ENCODE measurements around the gene SERTAD2.

Gene SERTAD2

GRCh38 chr2:64622443-64623241 lies 31.1 kb downstream of the SERTAD2 start:
- H3K4me3 ChIP-seq (ENCODE audit: insufficient read depth, low read depth, low read length), result no peak overlapping the region
- no peaks in the 10 kb centered on the region for H3K9me3 ChIP-seq (ENCODE audit: control insufficient read depth, low read length)
- no peaks in the 10 kb centered on the region for H3K27me3 ChIP-seq (ENCODE audit: control insufficient read depth, insufficient read depth, low read length, poor library complexity, severe bottlenecking)
- 75% methylated on average over 13 of the region's 13 CpGs for WGBS, 2 experiments
- H3K27ac ChIP-seq (ENCODE audit: insufficient read depth, low read depth, low read length, poor library complexity, severe bottlenecking), result no peak overlapping the region
- H3K36me3 ChIP-seq (ENCODE audit: control insufficient read depth, insufficient read depth, low read length), result no peaks in the 10 kb centered on the region
- H3K4me1 ChIP-seq (ENCODE audit: control insufficient read depth, insufficient read depth, low read length), result peaks cover 26% of the 10 kb centered on the region

DNA sequence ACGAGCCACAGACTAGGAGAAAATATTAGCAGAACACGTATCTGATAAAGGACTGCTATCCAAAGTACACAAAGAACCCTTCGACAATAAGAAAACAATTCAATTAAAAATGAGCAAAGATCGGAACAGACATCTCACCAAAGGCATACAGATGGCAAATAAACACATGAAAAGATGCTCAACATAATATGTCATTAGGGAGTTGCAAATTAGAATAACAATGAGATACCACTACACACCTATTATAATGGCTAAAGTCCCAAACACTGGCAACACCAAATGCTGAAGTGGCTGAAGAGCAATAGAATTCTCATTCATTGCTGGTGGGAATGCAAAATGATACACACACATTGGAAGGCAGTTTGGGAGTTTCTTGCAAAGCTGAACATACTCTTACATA lies 33.1 kb downstream of the SERTAD2 start:
- Histone ChIP-seq H3K9me3 (ENCODE audit: control insufficient read depth, low read length) (no peaks in the 10 kb centered on the region), H3K4me1 (ENCODE audit: control insufficient read depth, insufficient read depth, low read length) (peaks cover 27% of the 10 kb centered on the region), H3K36me3 (ENCODE audit: control insufficient read depth, insufficient read depth, low read length) (no peaks in the 10 kb centered on the region), H3K27me3 (ENCODE audit: control insufficient read depth, insufficient read depth, low read length, poor library complexity, severe bottlenecking) (no peaks in the 10 kb centered on the region), H3K27ac (ENCODE audit: insufficient read depth, low read depth, low read length, poor library complexity, severe bottlenecking) (no peak overlapping the region), H3K4me3 (ENCODE audit: insufficient read depth, low read depth, low read length) (no peak overlapping the region)
- 64 to 78% methylated on average over 4 of the region's 4 CpGs for WGBS, 2 experiments

DNA sequence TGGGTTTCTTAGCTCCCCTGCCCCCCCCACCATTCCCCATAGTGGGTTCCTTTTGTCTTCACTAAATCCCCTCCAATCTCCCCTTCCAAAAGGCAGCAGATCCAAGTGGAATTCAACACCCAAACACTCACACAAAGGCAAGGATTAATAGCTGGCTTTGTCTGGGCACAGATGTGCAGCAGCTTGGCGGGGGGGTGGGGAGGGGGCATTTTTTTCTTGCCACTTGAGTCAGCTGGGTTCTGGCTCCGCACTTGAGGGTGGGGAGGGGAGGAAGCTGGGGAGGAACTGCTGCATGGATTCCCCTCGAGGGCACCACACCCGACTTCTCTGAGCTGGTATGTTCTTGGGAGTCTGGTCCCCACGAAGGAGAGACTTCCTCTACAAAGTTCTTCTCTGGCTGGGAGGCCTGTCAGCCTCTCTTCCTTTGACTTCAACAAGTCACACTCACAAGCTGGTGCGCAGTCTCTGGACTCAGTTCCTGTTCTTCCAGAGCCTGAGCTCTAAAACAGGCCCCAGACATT lies 36.0 kb downstream of the SERTAD2 start:
- Histone ChIP-seq H3K27ac (ENCODE audit: insufficient read depth, low read depth, low read length, poor library complexity, severe bottlenecking) (peak overlapping the region; percentile 83), H3K27me3 (ENCODE audit: control insufficient read depth, insufficient read depth, low read length, poor library complexity, severe bottlenecking) (no peaks in the 10 kb centered on the region), H3K4me1 (ENCODE audit: control insufficient read depth, insufficient read depth, low read length) (peaks cover 27% of the 10 kb centered on the region), H3K36me3 (ENCODE audit: control insufficient read depth, insufficient read depth, low read length) (no peaks in the 10 kb centered on the region), H3K9me3 (ENCODE audit: control insufficient read depth, low read length) (no peaks in the 10 kb centered on the region), H3K4me3 (ENCODE audit: insufficient read depth, low read depth, low read length) (no peak overlapping the region)
- 35 to 47% methylated on average over 6 of the region's 6 CpGs for WGBS, 2 experiments

DNA sequence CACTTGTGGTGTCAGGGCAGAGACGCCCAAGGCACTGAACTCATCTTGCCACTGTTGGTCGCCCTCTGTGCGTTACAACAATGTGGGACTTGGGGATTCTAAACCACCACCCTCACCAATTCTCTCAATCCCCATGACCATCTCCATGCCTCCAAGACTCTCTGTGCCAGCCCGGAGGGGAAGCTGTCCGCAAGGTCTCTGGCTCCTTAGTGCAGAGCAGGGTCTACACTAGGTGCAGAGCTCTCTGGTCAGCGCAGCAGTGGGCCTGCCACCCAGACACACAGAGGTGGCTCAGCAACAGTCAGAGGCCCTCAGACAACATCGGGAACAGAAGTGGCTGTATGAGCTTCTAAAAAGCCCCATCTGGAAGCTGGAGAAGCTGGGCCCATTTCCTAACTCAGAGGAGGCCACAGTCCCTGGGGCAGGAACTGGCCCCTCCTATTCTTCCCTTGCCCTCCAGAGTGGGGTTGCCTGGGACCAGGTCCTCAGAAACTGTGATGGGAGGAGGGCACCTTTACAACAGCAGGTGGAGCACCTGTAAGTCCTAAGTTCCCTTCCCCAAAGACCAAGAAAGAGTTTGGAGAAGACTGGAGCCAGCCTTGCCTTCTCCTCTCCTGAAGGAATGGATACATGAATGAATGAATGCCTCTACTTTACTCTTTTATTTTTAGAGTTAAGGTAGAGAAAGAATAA lies 37.7 kb downstream of the SERTAD2 start:
- Histone ChIP-seq H3K27me3 (ENCODE audit: control insufficient read depth, insufficient read depth, low read length, poor library complexity, severe bottlenecking) (no peaks in the 10 kb centered on the region), H3K36me3 (ENCODE audit: control insufficient read depth, insufficient read depth, low read length) (no peaks in the 10 kb centered on the region), H3K27ac (ENCODE audit: insufficient read depth, low read depth, low read length, poor library complexity, severe bottlenecking) (no peak overlapping the region), H3K4me3 (ENCODE audit: insufficient read depth, low read depth, low read length) (no peak overlapping the region), H3K9me3 (ENCODE audit: control insufficient read depth, low read length) (no peaks in the 10 kb centered on the region), H3K4me1 (ENCODE audit: control insufficient read depth, insufficient read depth, low read length) (peaks cover 22% of the 10 kb centered on the region)
- 93 to 95% methylated on average over 7 of the region's 7 CpGs for WGBS, 2 experiments

DNA sequence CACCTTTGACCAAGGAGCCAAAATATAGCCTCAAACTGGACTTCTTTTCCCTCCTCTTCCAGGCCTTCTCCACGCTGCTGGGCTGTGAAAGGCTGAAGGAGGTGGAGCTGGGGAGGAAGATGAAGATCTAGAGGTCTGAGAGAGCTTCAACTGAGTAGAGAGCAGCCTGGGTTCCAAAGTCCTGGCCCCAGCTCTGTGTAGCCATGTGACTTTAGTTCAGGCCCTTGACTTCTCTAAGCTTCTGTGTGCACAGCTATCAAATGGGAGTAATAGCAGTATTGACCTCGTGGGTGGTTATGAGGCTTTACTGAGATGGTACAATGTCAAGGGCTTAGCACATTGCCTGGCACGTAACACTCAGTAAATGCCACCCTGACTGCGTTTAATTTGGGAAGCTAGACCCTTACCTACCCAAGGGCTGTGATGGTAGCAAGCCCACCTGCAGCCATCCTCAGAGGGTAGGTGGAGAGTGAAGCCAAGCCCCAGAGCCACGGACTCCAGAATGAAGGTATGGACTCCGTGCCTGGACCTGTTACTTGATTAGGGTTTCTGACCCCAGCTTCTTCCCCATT lies 38.4 kb downstream of the SERTAD2 start:
- Histone ChIP-seq H3K27me3 (ENCODE audit: control insufficient read depth, insufficient read depth, low read length, poor library complexity, severe bottlenecking) (no peaks in the 10 kb centered on the region), H3K27ac (ENCODE audit: insufficient read depth, low read depth, low read length, poor library complexity, severe bottlenecking) (no peak overlapping the region), H3K4me1 (ENCODE audit: control insufficient read depth, insufficient read depth, low read length) (peaks cover 22% of the 10 kb centered on the region), H3K9me3 (ENCODE audit: control insufficient read depth, low read length) (no peaks in the 10 kb centered on the region), H3K4me3 (ENCODE audit: insufficient read depth, low read depth, low read length) (no peak overlapping the region), H3K36me3 (ENCODE audit: control insufficient read depth, insufficient read depth, low read length) (no peaks in the 10 kb centered on the region)
- WGBS, 2 experiments, result 94 to 95% methylated on average over 6 of the region's 6 CpGs

DNA sequence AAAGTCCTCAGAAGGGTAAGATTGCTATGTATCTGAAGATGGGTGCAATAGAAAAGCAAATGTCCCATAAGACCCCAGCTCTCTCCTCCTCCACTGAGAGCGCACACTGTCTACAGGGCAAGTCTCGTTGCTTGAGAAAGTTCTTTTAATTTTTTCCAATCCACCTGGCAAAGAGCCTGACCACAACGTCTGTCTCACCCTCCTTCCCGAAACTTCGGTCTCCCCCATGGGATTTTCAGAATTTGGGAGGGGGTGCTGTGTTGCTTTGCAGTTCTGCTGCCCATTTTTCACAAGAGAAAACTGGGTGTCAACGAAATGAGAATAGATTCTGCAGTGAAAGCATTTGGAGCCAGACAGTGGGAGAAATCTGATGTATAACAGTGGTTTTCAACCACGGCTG lies 40.4 kb downstream of the SERTAD2 start:
- WGBS, 2 experiments, result 89 to 94% methylated on average over 6 to 7 of the region's 7 CpGs

GRCh38 chr2:64612575-64613195 lies 41.0 kb downstream of the SERTAD2 start:
- Histone ChIP-seq H3K4me3 (ENCODE audit: insufficient read depth, low read depth, low read length) (no peak overlapping the region), H3K27ac (ENCODE audit: insufficient read depth, low read depth, low read length, poor library complexity, severe bottlenecking) (no peak overlapping the region), H3K27me3 (ENCODE audit: control insufficient read depth, insufficient read depth, low read length, poor library complexity, severe bottlenecking) (peaks cover 15% of the 10 kb centered on the region), H3K9me3 (ENCODE audit: control insufficient read depth, low read length) (no peaks in the 10 kb centered on the region), H3K4me1 (ENCODE audit: control insufficient read depth, insufficient read depth, low read length) (peaks cover 9% of the 10 kb centered on the region), H3K36me3 (ENCODE audit: control insufficient read depth, insufficient read depth, low read length) (no peaks in the 10 kb centered on the region)
- WGBS, 2 experiments, result 82 to 84% methylated on average over 5 of the region's 5 CpGs

More for the DNA sequence above, 40.4 kb downstream of the SERTAD2 start:
- Histone ChIP-seq H3K4me1 (ENCODE audit: control insufficient read depth, insufficient read depth, low read length) (peaks cover 15% of the 10 kb centered on the region), H3K27me3 (ENCODE audit: control insufficient read depth, insufficient read depth, low read length, poor library complexity, severe bottlenecking) (peaks cover 12% of the 10 kb centered on the region), H3K9me3 (ENCODE audit: control insufficient read depth, low read length) (no peaks in the 10 kb centered on the region), H3K4me3 (ENCODE audit: insufficient read depth, low read depth, low read length) (no peak overlapping the region), H3K36me3 (ENCODE audit: control insufficient read depth, insufficient read depth, low read length) (no peaks in the 10 kb centered on the region), H3K27ac (ENCODE audit: insufficient read depth, low read depth, low read length, poor library complexity, severe bottlenecking) (no peak overlapping the region)

- Histone ChIP-seq H3K27me3 (ENCODE audit: control insufficient read depth, insufficient read depth, low read length, poor library complexity, severe bottlenecking) (peaks cover 15% of the 10 kb centered on the region), H3K4me3 (ENCODE audit: insufficient read depth, low read depth, low read length) (no peak overlapping the region), H3K36me3 (ENCODE audit: control insufficient read depth, insufficient read depth, low read length) (no peaks in the 10 kb centered on the region), H3K9me3 (ENCODE audit: control insufficient read depth, low read length) (no peaks in the 10 kb centered on the region), H3K4me1 (ENCODE audit: control insufficient read depth, insufficient read depth, low read length) (no peaks in the 10 kb centered on the region), H3K27ac (ENCODE audit: insufficient read depth, low read depth, low read length, poor library complexity, severe bottlenecking) (no peak overlapping the region)
- WGBS, 2 experiments, result 94 to 99% methylated on average over 4 to 5 of the region's 6 CpGs
These were observed 43.3 kb downstream of the SERTAD2 start for GRCh38 chr2:64610316-64610855.

DNA sequence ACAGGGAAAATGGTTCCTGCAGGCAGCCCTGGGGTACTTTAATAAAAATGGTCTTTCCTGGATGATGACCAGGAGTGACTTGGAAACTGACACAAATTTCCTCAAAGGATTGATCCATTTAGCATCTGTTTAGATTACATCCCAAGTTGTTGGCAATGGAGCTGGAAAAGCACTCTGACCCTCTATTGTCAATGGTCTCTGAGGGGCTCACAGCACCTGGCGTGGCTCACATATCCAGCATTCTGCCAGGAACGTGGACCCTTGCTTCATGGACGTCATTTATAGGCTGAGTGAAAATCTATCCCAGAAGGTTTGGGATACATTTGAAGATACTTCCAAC lies 43.8 kb downstream of the SERTAD2 start:
- peak overlapping the region; percentile 39 for H3K4me3 ChIP-seq (ENCODE audit: insufficient read depth, low read depth, low read length)
- peaks cover 15% of the 10 kb centered on the region for H3K27me3 ChIP-seq (ENCODE audit: control insufficient read depth, insufficient read depth, low read length, poor library complexity, severe bottlenecking)
- H3K36me3 ChIP-seq (ENCODE audit: control insufficient read depth, insufficient read depth, low read length), result no peaks in the 10 kb centered on the region
- H3K9me3 ChIP-seq (ENCODE audit: control insufficient read depth, low read length), result no peaks in the 10 kb centered on the region
- H3K27ac ChIP-seq (ENCODE audit: insufficient read depth, low read depth, low read length, poor library complexity, severe bottlenecking), result no peak overlapping the region
- no peaks in the 10 kb centered on the region for H3K4me1 ChIP-seq (ENCODE audit: control insufficient read depth, insufficient read depth, low read length)
- WGBS, 2 experiments, result 81 to 86% methylated on average over 3 of the region's 3 CpGs

Data from ectodermal cell (in vitro differentiated cells).